GM23248 (cell line): ENCODE measurements around the gene TNMD.

Experiments
- EZH2 ChIP-seq: fragments of 200-600 bp; sonication (generic); IDR thresholded peaks from 2 replicates; pipeline ENCODE4 v1.6.1; 2018; ENCODE audit warnings: antibody characterized with exemption, mild to moderate bottlenecking; ENCODE audit not compliant: insufficient read depth, poor library complexity, severe bottlenecking
- EZH2phosphoT487 ChIP-seq: fragments of 200-600 bp; sonication (generic); IDR thresholded peaks from 2 replicates; pipeline ENCODE4 v1.6.1; 2018; ENCODE audit warnings: antibody characterized with exemption, moderate library complexity, mild to moderate bottlenecking, low read depth; ENCODE audit not compliant: insufficient read depth

DNA sequence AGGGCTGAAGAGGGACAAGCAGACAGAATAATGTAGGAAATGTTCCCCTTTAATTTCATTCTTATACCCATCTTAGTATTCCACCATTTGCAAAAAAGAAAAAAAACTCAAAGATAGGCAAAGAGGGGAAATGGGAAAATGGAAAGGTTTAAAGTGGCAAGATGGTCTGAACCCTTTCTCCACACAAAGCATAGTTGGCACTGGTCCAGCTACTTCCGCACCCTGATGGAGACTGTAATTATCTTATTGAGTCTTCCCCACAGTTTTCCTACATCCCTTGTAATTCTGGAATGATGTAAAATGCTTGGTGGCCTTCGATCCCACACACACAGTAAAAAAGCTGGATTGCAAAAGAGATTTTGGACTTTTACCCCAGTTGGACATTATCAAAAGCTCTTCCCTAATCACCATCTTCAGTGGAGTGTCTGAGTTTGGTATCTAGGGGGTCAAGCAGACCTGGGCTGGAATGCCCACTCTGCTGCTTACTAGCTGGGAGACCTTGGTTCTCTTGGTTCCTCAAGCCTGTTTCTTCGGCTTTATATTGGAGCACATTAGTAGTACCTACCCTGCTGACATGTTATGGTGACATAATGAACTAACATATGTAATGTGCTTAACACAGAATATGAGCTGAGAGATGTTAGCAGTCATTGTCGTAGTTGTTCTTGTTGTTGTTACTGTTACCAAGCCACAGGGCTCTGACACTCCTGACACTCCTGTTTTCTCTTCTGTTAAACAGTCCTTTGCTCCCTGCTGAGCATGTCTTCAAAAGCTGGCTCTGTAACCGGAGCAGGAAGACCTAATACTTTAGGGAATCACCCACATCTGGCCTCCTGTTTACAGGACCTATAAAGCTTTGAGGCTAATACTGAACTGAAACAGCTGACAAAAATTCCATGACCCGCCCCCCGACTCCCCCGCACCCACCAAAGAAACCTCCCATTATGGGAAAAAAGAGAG is 64.0 kb downstream of the TNMD start:
- TF ChIP-seq EZH2 (no peak), EZH2phosphoT487 (no peak)
